Peyer's patch (tissue), 4 donors: Measurements from ENCODE around the gene C11orf68. TPM values are rescaled to one million over a fixed set of nuclear protein-coding genes. Genes with fewer than 3 reads are reported as not detected.
A peak's percentile ranks its signal among the peaks of the same experiment; 100 is the strongest.

Experiments
- DNase-seq, 3 donors: peaks; one replicate each; pipeline ENCODE4 v3.0.0-alpha.2; 2017 to 2019
- H3K27ac ChIP-seq, 4 donors: fragments of 200-600 bp; sonication (generic); one replicate each; pipeline ENCODE4 v1.5.1; 2016 to 2019
- H3K27me3 ChIP-seq, 2 donors: fragments of 200-600 bp; sonication (generic); one replicate each; pipeline ENCODE4 v1.5.1; 2019
- H3K36me3 ChIP-seq, 3 donors: fragments of 200-600 bp; sonication (generic); one replicate each; pipeline ENCODE4 v1.5.1; 2016 to 2019
- H3K4me1 ChIP-seq, 4 donors: fragments of 200-600 bp; sonication (generic); one replicate each; pipeline ENCODE4 v1.5.1; 2016 to 2019
- H3K4me3 ChIP-seq, 4 donors: fragments of 200-600 bp; sonication (generic); 1 replicate in 3 of 4; 2 replicates in 1 of 4; pipeline ENCODE4 v1.5.1; 2016 to 2019; ENCODE audit warnings: mild to moderate bottlenecking in 1 of 4
- H3K9me3 ChIP-seq, 4 donors: fragments of 200-600 bp; sonication (generic); one replicate each; pipeline ENCODE4 v1.5.1; 2016 to 2019; ENCODE audit warnings: mild to moderate bottlenecking in 1 of 4
- POLR2A ChIP-seq, 2 donors: fragments of 450-650 bp; IDR thresholded peaks; one replicate each; pipeline ENCODE4 v1.5.1; 2017; ENCODE audit warnings: antibody characterized with exemption in 2 of 2, mild to moderate bottlenecking in 2 of 2, moderate library complexity in 2 of 2
- total RNA-seq, 4 donors: library from RNA; depleted of rRNA; stranded (reverse); fragments of >200 nt; gene quantifications; one replicate each; pipeline ENCODE4 v1.1.0, GENCODE V29; 2016
- TF ChIP-seq, protein P1 (sequence below), 6 experiments: fragments of 450-650 bp in 4 of 6; fragments of 200-600 bp in 2 of 6; sonication (generic) in 1 of 6; IDR thresholded peaks; one replicate each; pipeline ENCODE4 v1.5.1; 2017 to 2019; ENCODE audit warnings: antibody characterized with exemption in 6 of 6, mild to moderate bottlenecking in 3 of 6, moderate library complexity in 1 of 6

Gene C11orf68
- total RNA-seq, 4 donors from 2014 or later, result 8.3 to 20.6 (median 12.1) TPM

DNA sequence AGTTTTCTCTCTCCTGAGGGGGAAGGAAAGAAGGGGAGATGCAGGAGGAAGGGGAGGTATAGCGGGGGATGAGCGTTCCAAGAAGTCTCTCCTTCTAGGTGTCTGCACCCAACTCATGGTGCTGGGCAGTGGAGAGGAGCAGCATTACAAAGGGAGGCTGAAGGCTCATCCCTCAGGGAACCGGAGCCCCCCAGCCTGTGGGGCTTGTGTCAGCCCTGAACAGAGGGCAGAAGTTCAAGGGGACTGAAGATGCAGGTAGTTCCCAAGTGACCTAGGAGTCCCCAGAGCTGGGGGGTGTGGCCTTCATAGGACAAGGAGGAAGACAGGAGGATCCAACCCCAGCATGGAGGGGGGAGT is 1.8 kb downstream of the C11orf68 start:
- no peak for DNase-seq
- peaks cover 0 to 8% (median 0%) of the 10 kb centered on the region in 3 donors for H3K36me3 ChIP-seq
- TF ChIP-seq, protein P1, sequence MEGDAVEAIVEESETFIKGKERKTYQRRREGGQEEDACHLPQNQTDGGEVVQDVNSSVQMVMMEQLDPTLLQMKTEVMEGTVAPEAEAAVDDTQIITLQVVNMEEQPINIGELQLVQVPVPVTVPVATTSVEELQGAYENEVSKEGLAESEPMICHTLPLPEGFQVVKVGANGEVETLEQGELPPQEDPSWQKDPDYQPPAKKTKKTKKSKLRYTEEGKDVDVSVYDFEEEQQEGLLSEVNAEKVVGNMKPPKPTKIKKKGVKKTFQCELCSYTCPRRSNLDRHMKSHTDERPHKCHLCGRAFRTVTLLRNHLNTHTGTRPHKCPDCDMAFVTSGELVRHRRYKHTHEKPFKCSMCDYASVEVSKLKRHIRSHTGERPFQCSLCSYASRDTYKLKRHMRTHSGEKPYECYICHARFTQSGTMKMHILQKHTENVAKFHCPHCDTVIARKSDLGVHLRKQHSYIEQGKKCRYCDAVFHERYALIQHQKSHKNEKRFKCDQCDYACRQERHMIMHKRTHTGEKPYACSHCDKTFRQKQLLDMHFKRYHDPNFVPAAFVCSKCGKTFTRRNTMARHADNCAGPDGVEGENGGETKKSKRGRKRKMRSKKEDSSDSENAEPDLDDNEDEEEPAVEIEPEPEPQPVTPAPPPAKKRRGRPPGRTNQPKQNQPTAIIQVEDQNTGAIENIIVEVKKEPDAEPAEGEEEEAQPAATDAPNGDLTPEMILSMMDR (IDR thresholded peaks at IDR 0.05), result no peak
- no peak for TF ChIP-seq POLR2A (IDR thresholded peaks at IDR 0.05)
- peak overlapping the region in 2 of 4 donors; percentile 75 to 98 for H3K27ac ChIP-seq
- H3K4me1 ChIP-seq, result peaks cover 2 to 48% (median 21%) of the 10 kb centered on the region in 4 donors
- no peaks in the 10 kb centered on the region for H3K9me3 ChIP-seq
- no peaks in the 10 kb centered on the region for H3K27me3 ChIP-seq
- peak overlapping the region in 1 of 4 donors; percentile 94 for H3K4me3 ChIP-seq

GRCh38 chr11:65916391-65916790 is 2.5 kb downstream of the C11orf68 start:
- TF ChIP-seq, protein P1 (IDR thresholded peaks at IDR 0.05), result no peak
- peaks cover 2 to 51% (median 21%) of the 10 kb centered on the region in 4 donors for H3K4me1 ChIP-seq
- peak overlapping the region; percentile 25 to 98 (median 78) for H3K27ac ChIP-seq
- H3K27me3 ChIP-seq, result no peaks in the 10 kb centered on the region
- DNase-seq, result no peak
- H3K4me3 ChIP-seq, result no peak overlapping the region
- no peaks in the 10 kb centered on the region for H3K9me3 ChIP-seq
- peaks cover 0 to 3% (median 0%) of the 10 kb centered on the region in 3 donors for H3K36me3 ChIP-seq

DNA sequence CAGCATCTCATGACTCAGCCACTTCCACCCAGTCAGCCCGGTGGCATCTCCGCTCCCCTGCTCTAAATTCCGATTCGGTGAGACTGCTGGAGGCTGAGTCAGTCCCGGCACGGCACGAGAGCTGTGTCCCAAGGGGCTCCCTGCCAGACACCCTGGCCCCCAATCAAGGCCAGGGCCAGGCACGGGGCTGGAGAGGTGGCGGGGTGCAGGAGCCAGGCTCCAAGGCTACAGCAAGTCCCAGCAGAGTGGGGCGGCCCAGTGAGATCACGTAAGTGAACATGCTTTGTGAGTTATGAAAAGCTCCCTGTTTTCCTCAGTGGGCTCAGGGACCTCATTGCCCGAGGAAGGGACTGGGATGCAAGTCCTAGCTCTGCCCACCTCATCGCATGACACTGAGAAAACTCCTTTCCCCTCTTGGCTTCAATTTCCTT is 3.0 kb downstream of the C11orf68 start:
- DNase-seq, result peak; percentile 31 to 75 (median 56)
- no peak for TF ChIP-seq POLR2A (IDR thresholded peaks at IDR 0.05)
- TF ChIP-seq, protein P1 (IDR thresholded peaks at IDR 0.05), result no peak
- Histone ChIP-seq H3K4me3 (no peak overlapping the region), H3K27me3 (no peaks in the 10 kb centered on the region), H3K36me3 (no peaks in the 10 kb centered on the region), H3K27ac (peak overlapping the region; percentile 60 to 81 (median 70)), H3K4me1 (peaks cover 2 to 49% (median 21%) of the 10 kb centered on the region in 4 donors), H3K9me3 (no peaks in the 10 kb centered on the region)

- H3K9me3 ChIP-seq, result no peaks in the 10 kb centered on the region
- peak overlapping the region; percentile 60 to 81 (median 70) for H3K27ac ChIP-seq
- no peaks in the 10 kb centered on the region for H3K36me3 ChIP-seq
- no peak for TF ChIP-seq POLR2A (IDR thresholded peaks at IDR 0.05)
- TF ChIP-seq, protein P1 (IDR thresholded peaks at IDR 0.05), result no peak
- H3K4me1 ChIP-seq, result peaks cover 2 to 43% (median 16%) of the 10 kb centered on the region in 4 donors
- no peak overlapping the region for H3K4me3 ChIP-seq
- H3K27me3 ChIP-seq, result no peaks in the 10 kb centered on the region
- DNase-seq, result no peak
These were observed 3.6 kb downstream of the C11orf68 start for GRCh38 chr11:65915101-65915820.

- no peak overlapping the region for H3K4me3 ChIP-seq
- DNase-seq, result no peak
- no peaks in the 10 kb centered on the region for H3K36me3 ChIP-seq
- H3K4me1 ChIP-seq, result peaks cover 2 to 36% (median 9%) of the 10 kb centered on the region in 4 donors
- H3K9me3 ChIP-seq, result no peaks in the 10 kb centered on the region
- H3K27me3 ChIP-seq, result no peaks in the 10 kb centered on the region
- TF ChIP-seq POLR2A (IDR thresholded peaks at IDR 0.05), result no peak
- TF ChIP-seq, protein P1 (IDR thresholded peaks at IDR 0.05), result no peak
- no peak overlapping the region for H3K27ac ChIP-seq
These were observed 6.0 kb downstream of the C11orf68 start for GRCh38 chr11:65912845-65913244.
